Keratinocyte (primary cell): ENCODE results near the gene L1CAM. TPM values are rescaled to one million over a fixed set of nuclear protein-coding genes. Genes with fewer than 3 reads are reported as not detected.

ENCODE experiments used
- DNase-seq: peaks from one replicate; pipeline ENCODE4 v3.0.0-alpha.2; 2011; ENCODE audit warnings: low read depth, missing footprints, low spot score
- FAIRE-seq: peaks from 2 replicates; lab custom pipeline; 2011; peaks lifted over from hg19 to GRCh38; lab: Jason Lieb, UNC
- H2AFZ ChIP-seq: 2 replicates; pipeline ENCODE4 v1.6.0; 2012; ENCODE audit warnings: low read length, control low read depth, inconsistent platforms; ENCODE audit not compliant: control insufficient read depth
- H3K27ac ChIP-seq: 2 replicates; pipeline ENCODE4 v1.5.1; 2011; ENCODE audit warnings: low read length; ENCODE audit not compliant: control insufficient read depth, insufficient read depth
- H3K27me3 ChIP-seq: 3 replicates; pipeline ENCODE4 v1.6.0; 2011; ENCODE audit warnings: low read length; ENCODE audit not compliant: control insufficient read depth, insufficient read depth; ENCODE audit errors: extremely low read depth
- H3K36me3 ChIP-seq, 2 experiments: 2 replicates in 1 of 2; 3 replicates in 1 of 2; pipeline ENCODE4 v1.5.1; 2011; ENCODE audit warnings: low read length in 2 of 2, mild to moderate bottlenecking in 1 of 2; ENCODE audit not compliant: control insufficient read depth in 2 of 2, insufficient read depth in 2 of 2; ENCODE audit errors: extremely low read depth in 1 of 2
- H3K4me1 ChIP-seq: 3 replicates; pipeline ENCODE4 v1.5.1; 2011; ENCODE audit warnings: low read length; ENCODE audit not compliant: control insufficient read depth, insufficient read depth; ENCODE audit errors: extremely low read depth
- H3K4me2 ChIP-seq: 3 replicates; pipeline ENCODE4 v1.6.0; 2011; ENCODE audit warnings: low read depth, low read length; ENCODE audit not compliant: control insufficient read depth, insufficient read depth; ENCODE audit errors: extremely low read depth
- H3K4me3 ChIP-seq, 3 experiments: fragments of 200-600 bp in 1 of 3; sonication (generic) in 1 of 3; 2 replicates in 2 of 3; 3 replicates in 1 of 3; pipeline ENCODE4 v1.5.1; 2011 to 2016; ENCODE audit warnings: low read length in 3 of 3, mild to moderate bottlenecking in 3 of 3, control low read depth in 2 of 3, inconsistent platforms in 1 of 3, low read depth in 1 of 3, mixed read lengths in 1 of 3, mixed run types in 1 of 3, moderate library complexity in 1 of 3; ENCODE audit not compliant: control insufficient read depth in 2 of 3, insufficient read depth in 2 of 3; ENCODE audit errors: extremely low read depth in 1 of 3
- H3K79me2 ChIP-seq: 2 replicates; pipeline ENCODE4 v1.6.0; 2012; ENCODE audit warnings: low read length; ENCODE audit not compliant: control insufficient read depth, insufficient read depth
- H3K9ac ChIP-seq: 3 replicates; pipeline ENCODE4 v1.6.0; 2011; ENCODE audit warnings: low read length; ENCODE audit not compliant: control insufficient read depth, insufficient read depth; ENCODE audit errors: extremely low read depth
- H3K9me1 ChIP-seq: 3 replicates; pipeline ENCODE4 v1.6.0; 2011; ENCODE audit warnings: low read length; ENCODE audit not compliant: control insufficient read depth, insufficient read depth; ENCODE audit errors: extremely low read depth
- H3K9me3 ChIP-seq: 2 replicates; pipeline ENCODE4 v1.5.1; 2012; ENCODE audit warnings: low read depth, low read length; ENCODE audit not compliant: control insufficient read depth
- H4K20me1 ChIP-seq: 3 replicates; pipeline ENCODE4 v1.6.0; 2011; ENCODE audit warnings: low read length; ENCODE audit not compliant: control insufficient read depth, insufficient read depth; ENCODE audit errors: extremely low read depth
- EZH2 ChIP-seq: IDR thresholded peaks from one replicate; pipeline ENCODE4 v1.6.1; 2012; ENCODE audit warnings: inconsistent platforms, mild to moderate bottlenecking, low read length, moderate library complexity
- dilution Hi-C: fragments of 300-500 bp; cut with MboI; formaldehyde crosslinking; loops from one replicate; pipeline ENCODE4 v1.7.0; 2020; ENCODE audit warnings: low sequenced_read_pairs; ENCODE audit not compliant: extremely low pct_ligation_motif_present
- polyA plus RNA-seq, 5 experiments: library from polyadenylated mRNA; depleted of rRNA in 3 of 5; stranded (reverse) in 3 of 5; stranded (forward) in 1 of 5; unstranded in 1 of 5; fragments of >200 nt; gene quantifications; 1 replicate in 1 of 5; 2 replicates in 3 of 5; 3 replicates in 1 of 5; pipeline versions ENCODE4 v1.2.1 to v1.2.3, GENCODE V29; 2011 to 2012; ENCODE audit warnings: missing spikeins in 2 of 5, low read depth in 1 of 5, low replicate concordance in 1 of 5
- TF ChIP-seq, protein P1 (sequence below), 3 experiments: IDR thresholded peaks in 1 of 3; conservative IDR thresholded peaks in 1 of 3; optimal IDR thresholded peaks in 1 of 3; 2 replicates in 2 of 3; 3 replicates in 1 of 3; pipeline versions ENCODE3 to v1.5.1; 2011; ENCODE audit warnings: low read length in 3 of 3, mild to moderate bottlenecking in 3 of 3, moderate library complexity in 2 of 3, control low read depth in 1 of 3, inconsistent platforms in 1 of 3; ENCODE audit not compliant: insufficient read depth in 2 of 3; ENCODE audit errors: extremely low read depth in 1 of 3

L1CAM gene
- polyA plus RNA-seq, 1 donor (not counting 4 experiments of a cell fraction or from before 2014, with no cell fraction given), result 18.2 TPM

DNA sequence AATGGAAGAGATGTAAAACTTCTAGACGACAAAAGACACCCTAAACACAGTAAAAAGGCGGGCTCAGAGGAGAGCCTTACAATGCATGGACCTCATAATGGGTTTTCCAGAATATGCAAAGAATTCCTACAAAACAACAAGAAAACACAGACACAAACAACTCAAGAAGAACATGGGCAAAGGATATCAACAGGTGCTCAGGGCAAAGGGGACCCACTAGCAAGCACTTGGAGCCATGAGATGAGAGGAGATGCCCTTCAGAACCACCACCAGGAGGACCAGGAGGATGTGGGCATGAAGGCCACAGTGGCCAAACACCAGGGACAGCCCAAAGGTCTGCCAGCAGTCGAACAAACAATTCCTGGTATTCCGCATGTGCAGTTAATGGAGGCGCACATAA lies 72.8 kb downstream of the L1CAM start:
- DNase-seq, result no peak
- no peaks in the 10 kb centered on the region for H3K79me2 ChIP-seq
- H2AFZ ChIP-seq, result no peak overlapping the region
- no peaks in the 10 kb centered on the region for H3K36me3 ChIP-seq
- H3K4me2 ChIP-seq, result no peak overlapping the region
- no peak overlapping the region for H3K27ac ChIP-seq
- TF ChIP-seq, protein P1, sequence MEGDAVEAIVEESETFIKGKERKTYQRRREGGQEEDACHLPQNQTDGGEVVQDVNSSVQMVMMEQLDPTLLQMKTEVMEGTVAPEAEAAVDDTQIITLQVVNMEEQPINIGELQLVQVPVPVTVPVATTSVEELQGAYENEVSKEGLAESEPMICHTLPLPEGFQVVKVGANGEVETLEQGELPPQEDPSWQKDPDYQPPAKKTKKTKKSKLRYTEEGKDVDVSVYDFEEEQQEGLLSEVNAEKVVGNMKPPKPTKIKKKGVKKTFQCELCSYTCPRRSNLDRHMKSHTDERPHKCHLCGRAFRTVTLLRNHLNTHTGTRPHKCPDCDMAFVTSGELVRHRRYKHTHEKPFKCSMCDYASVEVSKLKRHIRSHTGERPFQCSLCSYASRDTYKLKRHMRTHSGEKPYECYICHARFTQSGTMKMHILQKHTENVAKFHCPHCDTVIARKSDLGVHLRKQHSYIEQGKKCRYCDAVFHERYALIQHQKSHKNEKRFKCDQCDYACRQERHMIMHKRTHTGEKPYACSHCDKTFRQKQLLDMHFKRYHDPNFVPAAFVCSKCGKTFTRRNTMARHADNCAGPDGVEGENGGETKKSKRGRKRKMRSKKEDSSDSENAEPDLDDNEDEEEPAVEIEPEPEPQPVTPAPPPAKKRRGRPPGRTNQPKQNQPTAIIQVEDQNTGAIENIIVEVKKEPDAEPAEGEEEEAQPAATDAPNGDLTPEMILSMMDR (optimal IDR thresholded peaks at IDR 0.05 in 1 of 3, IDR thresholded peaks at IDR 0.05 in 1 of 3, conservative IDR thresholded peaks at IDR 0.05 in 1 of 3; ENCODE audit: extremely low read depth in 1 of 3, insufficient read depth in 2 of 3, low read length in 3 of 3), result no peak
- TF ChIP-seq EZH2, result no peak
- no peaks in the 10 kb centered on the region for H3K9me1 ChIP-seq
- no peak for FAIRE-seq
- dilution Hi-C loops, result no loop called here
- H3K9me3 ChIP-seq, result no peaks in the 10 kb centered on the region
- no peak overlapping the region for H3K9ac ChIP-seq
- H3K4me3 ChIP-seq, result no peak overlapping the region
- H3K27me3 ChIP-seq, result peaks cover 3% of the 10 kb centered on the region
- no peaks in the 10 kb centered on the region for H4K20me1 ChIP-seq
- no peaks in the 10 kb centered on the region for H3K4me1 ChIP-seq

DNA sequence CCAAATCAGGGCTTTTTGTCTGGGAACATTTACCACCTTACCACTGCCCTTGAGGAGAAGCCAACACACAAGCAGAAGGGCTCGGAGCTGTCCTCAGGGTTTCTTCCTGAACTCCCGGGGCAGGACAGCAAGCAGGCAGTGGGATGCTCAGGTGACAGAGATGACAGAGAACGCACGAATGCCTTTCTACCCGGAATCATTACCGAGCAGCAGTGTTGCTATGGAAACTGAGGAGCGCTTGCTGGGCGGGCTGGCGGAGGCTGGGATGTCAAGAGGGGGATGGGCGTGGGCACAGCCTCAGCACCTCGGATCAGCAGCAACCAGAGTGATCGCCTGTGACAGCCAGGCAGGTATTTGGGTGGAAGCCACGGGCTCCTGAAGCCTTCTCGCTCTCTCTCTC lies 73.8 kb downstream of the L1CAM start:
- dilution Hi-C loops, result no loop called here
- Histone ChIP-seq H3K27ac (no peak overlapping the region), H3K79me2 (no peaks in the 10 kb centered on the region), H3K4me2 (no peak overlapping the region), H2AFZ (no peak overlapping the region), H3K9me1 (no peaks in the 10 kb centered on the region), H3K27me3 (peaks cover 3% of the 10 kb centered on the region), H3K36me3 (no peaks in the 10 kb centered on the region), H4K20me1 (no peaks in the 10 kb centered on the region), H3K4me1 (no peaks in the 10 kb centered on the region), H3K9me3 (no peaks in the 10 kb centered on the region), H3K9ac (no peak overlapping the region), H3K4me3 (no peak overlapping the region)
- DNase-seq, result no peak
- no peak for FAIRE-seq
- TF ChIP-seq, protein P1 (optimal IDR thresholded peaks at IDR 0.05 in 1 of 3, IDR thresholded peaks at IDR 0.05 in 1 of 3, conservative IDR thresholded peaks at IDR 0.05 in 1 of 3; ENCODE audit: extremely low read depth in 1 of 3, insufficient read depth in 2 of 3, low read length in 3 of 3), result no peak
- no peak for TF ChIP-seq EZH2

Other genes with a start within 250 kb of the L1CAM start
- gene DUSP9, start 239.0 kb downstream of the L1CAM start, polyA plus RNA-seq, result 0.47 to 0.57 TPM (median 0.50 TPM) in 3 replicates
- 0.05 to 0.37 TPM (median 0.24 TPM) in 3 replicates for gene PNCK, start 212.4 kb downstream of the L1CAM start, polyA plus RNA-seq
- gene SLC6A8, start 198.2 kb downstream of the L1CAM start, polyA plus RNA-seq, result 33.6 to 56.7 TPM (median 56.1 TPM) in 3 replicates
- 260 to 267 TPM (median 262 TPM) in 3 replicates for gene BCAP31, start 161.8 kb downstream of the L1CAM start, polyA plus RNA-seq
- 0.81 to 2.0 TPM (median 0.86 TPM) in 3 replicates for gene ABCD1, start 161.3 kb downstream of the L1CAM start, polyA plus RNA-seq
- gene PLXNB3, start 121.9 kb downstream of the L1CAM start, polyA plus RNA-seq, result 7.2 to 14.4 TPM (median 8.6 TPM) in 3 replicates
- 0.08 to 0.21 TPM (median 0.10 TPM) in 3 replicates for gene SRPK3, start 105.1 kb downstream of the L1CAM start, polyA plus RNA-seq
- gene IDH3G, start 91.8 kb downstream of the L1CAM start, polyA plus RNA-seq, result 44.7 to 73.5 TPM (median 45.8 TPM) in 3 replicates
- 187 to 320 TPM (median 209 TPM) in 3 replicates for gene SSR4, start 91.5 kb downstream of the L1CAM start, polyA plus RNA-seq
- gene PDZD4, start 55.6 kb downstream of the L1CAM start, polyA plus RNA-seq, result 0.05 to 0.35 TPM (median 0.05 TPM) in 3 replicates
- gene AVPR2, start 18.5 kb upstream of the L1CAM start, polyA plus RNA-seq, result not detected in 3 replicates
- 0.35 to 0.66 TPM (median 0.55 TPM) in 3 replicates for gene ARHGAP4, start 40.1 kb upstream of the L1CAM start, polyA plus RNA-seq
- gene NAA10, start 48.9 kb upstream of the L1CAM start, polyA plus RNA-seq, result 103 to 149 TPM (median 112 TPM) in 3 replicates
- 0.08 to 0.40 TPM (median 0.16 TPM) in 3 replicates for gene RENBP, start 58.5 kb upstream of the L1CAM start, polyA plus RNA-seq
- gene HCFC1, start 85.6 kb upstream of the L1CAM start, polyA plus RNA-seq, result 2.7 to 7.0 TPM (median 3.0 TPM) in 3 replicates
- gene TMEM187, start 86.6 kb upstream of the L1CAM start, polyA plus RNA-seq, result 6.6 to 13.1 TPM (median 7.5 TPM) in 3 replicates
- 41.5 to 70.1 TPM (median 65.5 TPM) in 3 replicates for gene IRAK1, start 133.7 kb upstream of the L1CAM start, polyA plus RNA-seq
- gene MECP2, start 211.5 kb upstream of the L1CAM start, polyA plus RNA-seq, result 7.2 to 12.4 TPM (median 9.9 TPM) in 3 replicates